NCI-H1930 (cell line): ENCODE data around the gene ORC3.
"Not testable (repeated sequence)": the region's sequence is repeated elsewhere in the genome, so short reads cannot be mapped to it uniquely, and the experiment has no call there.

ENCODE experiments used
- DNase-seq, 2 experiments: peaks; one replicate each; lab custom pipeline; 2025; lab: John Stamatoyannopoulos, UW

The ORC3 gene

GRCh38 chr6:87600576-87600975 is 10.6 kb downstream of the ORC3 start:
- no peak for DNase-seq

GRCh38 chr6:87606199-87606598 is 16.3 kb downstream of the ORC3 start:
- DNase-seq, result no peak

DNA sequence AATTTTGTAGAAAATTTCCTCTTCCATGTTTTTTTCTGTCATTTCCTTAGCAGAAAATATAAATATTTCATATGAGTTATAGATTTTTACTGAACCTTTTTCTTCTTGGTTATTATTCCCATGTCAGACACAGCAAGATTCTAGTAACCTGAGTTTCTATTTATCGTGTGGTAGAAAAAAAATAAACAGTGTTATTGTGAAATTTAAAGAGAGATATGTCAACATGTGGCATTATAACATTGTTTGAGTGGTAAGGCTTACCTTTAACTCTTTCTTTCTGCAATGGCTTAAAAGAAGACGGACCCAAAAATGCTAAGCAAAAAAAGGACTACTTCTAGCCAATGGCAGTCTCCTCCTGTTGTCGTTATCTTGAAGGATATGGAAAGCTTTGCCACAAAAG is 18.9 kb downstream of the ORC3 start:
- DNase-seq, result no peak

- DNase-seq, result not testable (repeated sequence)
Observed at GRCh38 chr6:87613018-87613417, 23.1 kb downstream of the ORC3 start.

DNA sequence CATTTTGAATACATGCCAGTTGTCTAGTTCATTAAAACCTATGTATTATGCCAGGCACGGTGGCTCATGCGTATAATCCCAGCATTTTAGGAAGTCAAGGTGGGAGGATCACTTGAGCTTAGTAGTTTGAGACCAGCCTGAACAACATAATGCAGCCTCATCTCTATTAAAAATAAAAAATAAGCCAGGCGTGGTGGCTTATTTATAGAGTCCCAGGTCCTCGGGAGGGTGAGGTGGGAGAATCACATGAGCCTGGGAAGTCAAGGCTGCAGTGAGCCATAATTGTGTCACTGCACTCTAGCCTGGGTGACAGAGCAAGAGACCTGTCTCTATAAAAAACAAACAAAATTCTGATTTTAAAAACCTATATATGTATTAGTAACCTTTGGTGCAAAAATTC is 27.5 kb downstream of the ORC3 start:
- no peak for DNase-seq

- DNase-seq, result no peak
Observed at GRCh38 chr6:87618531-87618930, 28.6 kb downstream of the ORC3 start.

DNA sequence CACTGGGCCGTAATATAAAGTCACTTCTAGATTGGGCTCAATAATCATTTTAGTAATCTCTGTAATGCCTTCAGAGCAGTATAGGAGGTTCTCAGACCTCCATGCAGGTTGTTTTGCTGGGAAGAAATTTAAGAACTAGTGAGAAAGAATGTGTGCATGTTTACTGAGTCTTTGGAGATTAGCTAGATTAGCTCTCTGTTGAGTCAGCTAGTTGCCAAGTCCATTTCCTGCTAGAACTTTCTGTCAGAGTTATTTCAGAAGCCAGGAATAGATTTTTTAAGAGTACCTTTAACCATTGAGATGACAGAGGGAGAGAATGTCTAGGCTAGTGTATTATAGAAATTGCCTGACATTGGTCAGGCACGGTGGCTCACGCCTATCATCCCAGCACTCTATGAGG is 33.3 kb downstream of the ORC3 start:
- DNase-seq, result no peak

- DNase-seq, result no peak
Observed at GRCh38 chr6:87628424-87628823, 38.5 kb downstream of the ORC3 start.

DNA sequence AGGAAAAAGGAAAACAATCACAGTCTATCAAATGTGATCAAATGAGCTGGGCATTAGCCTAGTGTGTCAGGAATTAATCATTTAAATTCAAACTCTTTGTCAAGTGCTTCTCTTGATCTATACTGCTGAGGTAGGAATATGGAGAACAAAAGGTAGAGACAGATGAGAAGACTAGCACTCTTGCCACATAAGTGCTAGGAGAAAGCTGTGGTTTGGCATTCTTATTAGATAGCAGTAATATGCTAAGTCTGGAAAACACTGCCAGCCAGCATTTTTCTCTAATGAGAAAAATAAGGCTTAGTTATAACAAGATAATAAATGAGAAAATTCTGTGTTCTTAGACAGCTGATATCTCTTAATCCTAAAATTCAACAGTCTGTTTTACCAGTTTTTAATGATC is 38.9 kb downstream of the ORC3 start:
- DNase-seq, result no peak

- no peak for DNase-seq
Observed at GRCh38 chr6:87630746-87631145, 40.8 kb downstream of the ORC3 start.

GRCh38 chr6:87633851-87634250 is 43.9 kb downstream of the ORC3 start:
- no peak for DNase-seq

DNA sequence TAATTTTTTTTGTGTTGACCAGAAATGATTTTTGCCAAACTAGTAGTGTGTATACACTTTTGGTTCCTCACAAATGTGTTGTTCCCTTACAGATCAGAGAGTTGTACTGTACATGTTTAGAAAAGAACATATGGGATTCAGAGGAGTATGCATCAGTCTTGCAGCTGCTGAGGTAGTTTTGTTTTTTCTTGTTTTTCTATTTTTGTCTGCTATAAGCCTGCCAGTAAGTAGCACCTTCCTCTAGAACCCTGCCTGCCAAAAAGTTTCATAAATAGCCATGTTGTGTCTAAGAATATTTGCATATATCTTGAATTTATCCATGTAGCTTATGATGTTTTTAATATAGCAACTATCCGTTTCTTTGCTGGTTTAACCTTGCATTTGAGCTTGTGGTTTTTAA is 46.4 kb downstream of the ORC3 start:
- DNase-seq, result no peak

GRCh38 chr6:87637106-87637505 is 47.2 kb downstream of the ORC3 start:
- DNase-seq, result no peak

DNA sequence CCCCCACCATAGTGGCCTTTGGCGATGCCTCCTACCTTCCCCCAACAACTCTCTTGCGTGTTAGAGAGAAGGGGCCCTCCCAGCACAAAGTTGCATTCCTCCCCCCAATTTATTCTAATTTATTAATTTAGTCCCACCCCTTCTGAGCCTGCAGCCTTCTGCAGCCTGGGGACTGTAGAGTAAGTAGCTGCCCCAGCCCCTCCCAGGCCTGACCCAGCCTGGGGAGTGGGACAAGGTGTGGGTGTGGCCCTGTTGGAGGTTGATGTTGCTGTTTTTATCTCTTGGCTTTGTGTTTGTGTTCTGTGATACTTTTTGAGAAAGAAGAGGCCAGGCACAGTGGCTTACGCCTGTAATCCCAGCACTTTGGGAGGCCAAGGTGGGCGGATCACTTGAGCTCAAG is 49.4 kb downstream of the ORC3 start:
- DNase-seq, result no peak

DNA sequence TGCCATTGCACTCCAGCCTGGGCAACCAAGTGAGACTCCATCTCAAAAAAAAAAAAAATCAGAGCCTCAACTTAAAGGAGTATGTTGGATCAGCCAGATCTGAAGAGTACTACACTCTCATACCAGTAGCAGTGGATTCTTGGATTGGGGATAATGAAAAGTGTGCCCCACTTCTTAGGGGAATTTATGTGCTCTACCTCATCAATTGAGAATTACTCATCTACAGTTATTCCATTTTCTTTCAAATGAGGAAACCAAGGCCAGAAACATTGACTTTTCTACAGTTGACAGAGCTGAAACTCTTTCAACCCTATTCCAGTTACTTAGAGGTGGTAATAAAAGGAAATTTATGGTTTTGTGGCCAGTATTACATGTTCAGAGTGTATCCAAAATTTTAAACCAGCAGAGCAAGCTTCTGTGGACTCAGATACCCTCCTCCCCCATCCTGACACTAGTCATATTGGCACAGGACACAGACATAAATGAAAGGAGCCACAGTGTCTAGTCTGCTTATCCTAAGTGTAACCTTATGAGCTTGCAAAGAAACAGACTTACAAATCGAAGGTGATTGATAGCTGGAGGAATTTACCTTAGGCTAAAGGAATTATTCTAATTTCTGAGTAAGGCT is 51.2 kb downstream of the ORC3 start:
- DNase-seq, result no peak

DNA sequence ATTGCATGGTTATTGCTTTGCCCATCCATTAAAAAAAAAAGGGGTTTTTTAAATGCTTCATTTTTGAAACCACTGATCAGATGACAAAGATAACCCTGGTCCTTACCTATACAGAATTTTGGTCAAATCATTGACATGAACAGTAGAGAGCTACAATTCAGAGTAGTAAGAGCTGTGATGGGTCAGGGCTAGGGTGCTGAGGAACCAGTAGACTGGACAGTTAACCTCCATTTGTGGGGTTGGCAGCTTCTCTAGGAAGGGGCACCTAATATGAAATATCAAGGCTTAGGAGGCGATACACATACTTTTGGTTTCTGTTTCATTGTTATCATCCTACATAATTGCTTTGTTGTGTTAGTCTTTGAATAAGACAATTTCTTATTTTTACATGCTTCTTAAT is 55.1 kb downstream of the ORC3 start:
- DNase-seq, result no peak

- no peak for DNase-seq
Observed at GRCh38 chr6:87653074-87653962, 63.4 kb downstream of the ORC3 start.

GRCh38 chr6:87654122-87654521 is 64.2 kb downstream of the ORC3 start:
- no peak for DNase-seq

- no peak for DNase-seq
Observed at GRCh38 chr6:87654875-87655454, 65.0 kb downstream of the ORC3 start.

DNA sequence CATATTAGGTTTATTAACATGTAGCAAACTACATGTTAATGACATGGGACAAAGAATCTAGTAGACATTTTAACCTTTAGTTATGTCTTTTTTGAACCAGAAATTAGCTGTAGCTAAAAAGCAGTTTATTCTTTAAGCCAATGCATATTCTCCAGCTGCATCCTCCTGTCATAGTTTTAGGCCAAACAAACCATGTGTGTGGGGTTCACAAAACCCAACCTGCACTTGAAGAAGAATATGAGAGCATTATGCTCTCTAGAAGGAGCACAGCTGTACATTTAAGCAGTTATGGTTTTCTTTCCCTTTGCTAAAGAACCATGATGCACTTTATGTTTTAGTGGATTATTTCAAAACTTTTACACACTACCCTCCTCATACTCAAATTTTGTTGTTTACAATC is 65.9 kb downstream of the ORC3 start:
- DNase-seq, result no peak

DNA sequence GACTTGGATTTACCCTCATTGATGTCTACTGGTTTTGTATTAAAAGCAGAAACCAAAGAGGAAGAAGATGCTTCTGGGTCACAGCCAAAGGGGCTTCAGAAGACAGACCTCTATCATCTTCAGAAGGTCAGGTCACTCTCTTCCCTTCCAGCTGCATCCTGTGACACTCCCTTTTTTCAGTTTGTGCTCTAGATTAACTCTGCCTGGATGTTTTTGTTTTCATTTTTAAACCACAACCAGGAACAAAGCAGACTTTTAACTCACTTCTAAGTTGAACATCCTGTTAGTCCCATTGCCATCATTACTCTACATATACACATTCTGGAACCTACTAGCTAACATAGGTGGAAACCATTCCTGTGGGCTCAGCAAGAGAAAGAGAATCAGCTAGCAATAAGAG is 66.9 kb downstream of the ORC3 start:
- no peak for DNase-seq

GRCh38 chr6:87658516-87658915 is 68.6 kb downstream of the ORC3 start:
- DNase-seq, result no peak

DNA sequence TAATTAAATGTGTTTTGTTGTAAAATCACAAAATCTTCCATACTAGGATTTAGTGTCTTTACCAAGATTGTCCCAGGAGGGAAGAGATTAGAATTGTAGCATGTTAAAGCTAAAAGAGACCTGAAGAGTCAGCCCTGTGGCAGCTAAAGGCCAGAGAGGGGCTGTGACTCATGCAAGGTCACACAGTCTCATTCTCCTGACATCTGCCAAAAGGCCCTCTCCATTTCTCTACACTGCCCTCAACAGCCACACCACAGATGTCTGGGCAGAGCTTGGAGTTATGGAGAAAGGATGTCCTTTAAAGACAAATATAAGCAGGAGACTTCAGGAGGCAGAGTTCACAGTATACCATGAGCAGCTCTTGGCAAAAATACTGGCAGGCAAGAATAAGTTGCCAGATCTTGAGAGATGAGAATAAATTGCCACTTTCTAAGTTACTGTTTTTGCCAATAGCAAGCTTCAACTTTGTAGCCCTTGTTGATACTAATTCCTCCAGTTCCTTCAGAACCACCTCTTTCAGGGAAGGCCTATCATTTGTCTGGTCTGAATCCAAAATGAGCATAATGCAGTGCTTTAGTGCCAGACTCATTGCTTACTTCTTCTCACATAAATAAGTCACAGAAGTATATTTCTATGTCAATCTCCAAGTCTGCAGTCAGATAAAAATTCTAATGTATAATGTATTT is 70.4 kb downstream of the ORC3 start:
- DNase-seq, result no peak
